ENCODE data around the gene OTUD3.

GRCh38 chr1:19878637-19878985, 3.6 kb upstream of the OTUD3 start:
- TF ChIP-seq POLR2AphosphoS5 (IDR thresholded peaks at IDR 0.05; ENCODE audit: low read depth, low read length) (no peak), TAF1 (IDR thresholded peaks at IDR 0.05; ENCODE audit: low read depth, low read length) (no peak), POLR2A (IDR thresholded peaks at IDR 0.05; ENCODE audit: low read depth, low read length) (no peak), POU2F2 (IDR thresholded peaks at IDR 0.05; ENCODE audit: low read depth, low read length) (no peak), PAX5 (IDR thresholded peaks at IDR 0.05; ENCODE audit: insufficient read depth, low read length, severe bottlenecking) (no peak), SPI1 (IDR thresholded peaks at IDR 0.05; ENCODE audit: low read depth, low read length) (no peak)

Data from GM12891 (cell line).